Stimulated activated CD4-positive, alpha-beta T cell treated with anti-CD3 and anti-CD28 coated beads, Interleukin-2, amount 100 ng/mL, for 4 hours (primary cell): Measurements from ENCODE around the gene DBN1.
A peak's percentile ranks its signal among the peaks of the same experiment; 100 is the strongest.

Source experiments
- DNase-seq: peaks from one replicate; pipeline ENCODE4 v3.0.0-alpha.2; 2020; ENCODE audit warnings: low read depth

DBN1 gene

DNA sequence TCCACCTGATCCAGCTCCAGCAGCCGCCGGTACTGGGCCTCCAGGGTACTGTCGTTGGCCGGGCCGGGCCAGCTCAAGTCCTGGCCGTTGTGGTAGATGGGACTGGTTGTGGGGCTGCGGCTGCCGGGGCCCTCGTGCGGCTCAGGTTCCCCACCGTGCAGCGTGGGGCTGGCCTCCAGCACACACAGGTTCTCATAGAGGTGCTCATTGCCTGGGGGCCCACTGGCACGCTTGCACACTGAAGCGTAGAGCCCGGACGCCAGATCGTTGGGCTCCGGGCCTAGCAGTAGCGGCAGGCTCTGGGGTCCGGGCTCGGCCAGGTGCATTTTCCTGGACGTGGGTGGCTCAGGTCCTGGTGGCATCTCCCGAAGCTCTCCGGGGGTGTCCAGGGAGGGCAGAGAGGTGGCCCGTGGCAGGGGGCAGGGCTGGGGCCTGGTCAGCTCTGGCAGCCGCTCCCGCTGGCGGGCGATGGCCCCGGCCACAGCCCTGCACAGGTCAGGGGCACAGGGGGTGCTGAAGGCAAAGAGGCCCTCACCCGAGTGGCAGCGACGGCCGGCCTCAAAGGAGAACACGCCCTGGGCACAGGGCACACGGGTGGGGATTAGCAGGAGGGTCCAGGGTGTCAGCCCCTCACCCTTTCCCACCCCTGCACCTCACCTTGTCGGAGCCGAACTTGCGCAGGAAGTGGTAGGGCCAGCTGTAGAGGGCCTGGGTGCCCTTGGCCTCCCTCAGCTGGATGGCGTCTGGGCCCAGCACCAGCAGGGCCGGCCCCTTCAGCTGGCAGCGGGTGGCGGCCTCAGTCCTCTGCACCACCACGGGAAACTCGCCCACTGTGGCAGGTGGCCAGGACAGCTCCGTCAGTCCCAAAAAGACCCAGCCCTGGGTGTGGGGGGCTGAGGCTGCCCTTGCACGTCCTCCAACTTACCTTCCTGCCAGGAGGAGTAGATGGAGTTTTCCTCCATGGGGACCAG is 30.9 kb upstream of the DBN1 start:
- DNase-seq, result no peak

DNA sequence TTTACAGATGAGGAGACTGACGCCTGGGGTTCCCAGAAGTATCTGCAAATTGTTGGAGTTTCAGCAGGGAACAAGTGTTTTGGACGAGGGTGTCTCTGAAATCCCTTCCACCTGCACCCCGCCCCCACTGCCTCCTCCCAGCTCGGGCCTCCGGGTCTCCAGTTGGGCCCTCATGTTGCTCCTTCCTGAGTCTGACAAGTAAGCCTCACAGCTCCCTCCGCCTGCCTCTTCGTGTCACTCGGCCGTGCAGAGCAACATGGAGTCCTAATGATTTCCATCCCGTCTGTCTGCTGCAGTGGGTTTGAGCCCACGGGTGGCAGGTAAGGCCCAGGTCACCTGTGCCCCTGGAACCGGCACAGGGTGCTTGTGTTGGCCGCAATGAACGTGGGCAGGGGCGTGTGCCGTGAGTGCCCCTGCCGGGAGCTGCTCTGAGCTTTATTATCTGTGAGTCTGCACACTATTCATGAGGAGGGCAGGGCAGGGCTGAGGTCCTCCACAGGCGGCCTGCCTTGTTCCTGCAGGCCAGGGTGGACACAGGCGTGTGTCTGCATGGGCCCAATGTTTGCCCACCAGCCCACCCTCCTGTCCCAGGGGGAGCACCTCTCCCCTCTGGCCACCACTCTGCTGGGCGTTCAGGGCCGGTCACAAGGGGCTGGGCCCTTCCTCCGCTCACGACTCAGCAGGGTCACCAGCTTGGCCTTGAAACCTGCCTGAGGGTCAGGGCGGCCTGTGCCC is 30.1 kb upstream of the DBN1 start:
- no peak for DNase-seq

DNA sequence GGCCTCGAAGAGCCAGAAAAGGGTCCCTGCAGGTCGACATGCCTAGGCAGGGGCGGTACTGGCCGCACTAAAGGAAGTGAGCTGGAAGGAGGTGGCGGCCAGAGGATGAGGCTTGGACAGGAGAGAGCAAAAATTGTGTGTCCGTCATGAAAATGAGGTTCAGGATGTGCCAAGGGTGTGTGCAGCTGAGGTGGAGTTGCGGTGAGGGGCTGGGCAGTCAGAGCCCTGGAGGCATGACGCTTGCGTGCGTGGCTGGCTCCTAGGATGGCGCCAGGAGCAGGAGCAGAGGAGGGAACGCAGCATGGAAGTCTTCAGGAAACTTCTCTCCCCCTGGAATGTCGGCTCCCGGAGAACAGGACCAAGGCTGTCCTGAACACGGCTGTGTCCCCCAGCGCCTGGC is 29.5 kb upstream of the DBN1 start:
- DNase-seq, result no peak

DNA sequence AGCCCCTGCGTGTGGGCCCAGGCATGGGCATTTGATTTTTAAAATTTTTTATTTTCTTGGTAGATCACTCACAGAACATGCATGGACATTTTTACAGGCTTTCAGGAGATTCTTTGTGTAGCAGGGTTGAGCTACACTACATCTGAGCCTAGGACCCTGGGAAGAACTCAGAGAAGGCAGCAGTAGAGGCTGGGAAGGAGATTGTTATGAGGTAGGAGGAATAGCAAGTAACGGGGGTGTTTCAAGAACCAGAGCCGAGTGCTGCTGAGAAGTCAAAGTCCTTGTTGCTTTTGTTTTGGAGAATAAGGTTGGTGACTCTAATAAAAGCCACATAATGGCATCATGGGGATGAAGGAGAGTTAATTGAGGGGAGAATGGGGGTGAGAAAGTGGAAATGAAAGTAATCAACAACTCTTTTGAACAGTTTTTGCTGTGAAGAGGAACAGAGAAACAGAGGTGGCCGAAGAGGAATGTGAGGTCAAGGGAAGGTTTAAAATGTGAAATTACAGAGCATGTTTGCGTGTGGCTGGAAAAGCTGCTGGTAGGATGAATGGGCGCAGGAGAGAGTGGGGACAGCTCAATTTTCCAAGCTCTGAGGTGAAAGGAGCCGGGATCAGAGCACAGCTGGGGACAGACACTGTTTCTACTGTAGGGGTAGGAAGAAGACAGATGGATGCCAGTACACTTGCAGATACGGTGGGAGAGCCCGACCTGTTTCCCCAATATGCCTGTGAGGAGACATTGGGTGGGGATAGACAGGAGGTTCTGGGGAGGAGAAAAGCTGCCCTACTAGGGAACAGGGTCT is 28.6 kb upstream of the DBN1 start:
- DNase-seq, result no peak

DNA sequence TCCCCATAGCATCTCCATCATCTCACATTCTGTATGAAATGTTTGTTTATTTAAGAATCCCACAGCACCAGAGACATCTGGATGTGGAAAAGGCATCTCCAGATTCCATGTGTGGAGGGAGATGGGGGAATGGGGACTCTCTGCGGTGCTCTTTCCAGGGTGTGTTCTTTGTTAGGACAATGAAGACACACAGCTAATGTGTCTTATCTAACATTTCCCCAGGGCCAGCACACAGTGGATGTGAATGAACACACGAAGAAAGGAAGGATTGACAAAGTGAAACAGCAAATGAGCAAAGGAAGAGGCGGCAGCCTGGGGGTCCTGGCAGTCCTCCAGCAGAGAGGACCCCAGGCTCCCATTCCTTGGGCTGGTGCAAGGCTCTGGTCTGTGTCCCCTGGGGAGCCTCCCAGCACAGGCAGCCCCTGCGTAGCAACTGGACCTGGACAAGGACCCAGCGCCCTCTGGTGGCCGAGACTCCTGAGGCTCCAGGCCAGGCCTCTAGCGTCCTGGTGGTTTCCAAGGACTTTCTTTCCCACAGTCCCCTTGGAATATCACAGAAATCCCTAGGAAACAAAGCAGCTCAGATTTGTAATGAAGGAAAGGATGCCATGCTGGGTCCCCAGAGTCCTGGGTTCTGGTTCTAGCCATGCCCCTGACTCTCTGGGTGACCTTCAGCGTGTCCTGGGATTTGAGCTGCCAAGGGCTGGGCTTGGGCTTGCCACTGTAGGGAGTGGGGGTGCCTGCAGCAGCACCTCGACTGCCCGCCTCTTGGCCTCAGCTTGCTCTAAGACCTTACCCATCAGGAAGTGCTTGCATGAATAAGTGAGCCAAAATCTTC is 27.5 kb upstream of the DBN1 start:
- DNase-seq, result peak; percentile 74

DNA sequence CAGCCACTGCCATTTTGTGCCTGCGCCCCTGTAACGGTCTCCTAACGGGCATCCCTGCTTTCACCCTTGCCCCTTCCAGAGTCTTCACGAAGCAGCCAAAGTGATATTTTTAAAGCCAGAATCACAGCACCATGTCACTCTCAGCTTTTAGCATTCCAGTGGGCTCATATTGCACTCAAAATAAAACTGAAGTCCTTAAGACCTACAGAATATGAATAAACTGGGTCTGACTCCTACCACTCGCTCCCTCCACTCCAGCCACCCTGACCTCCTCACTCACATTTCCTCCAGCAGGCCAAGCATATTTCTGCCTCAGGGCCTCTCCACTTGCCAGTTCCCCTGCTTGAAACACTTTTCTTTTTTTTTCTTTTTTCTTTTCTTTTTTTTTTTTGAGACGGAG is 26.4 kb upstream of the DBN1 start:
- no peak for DNase-seq

DNA sequence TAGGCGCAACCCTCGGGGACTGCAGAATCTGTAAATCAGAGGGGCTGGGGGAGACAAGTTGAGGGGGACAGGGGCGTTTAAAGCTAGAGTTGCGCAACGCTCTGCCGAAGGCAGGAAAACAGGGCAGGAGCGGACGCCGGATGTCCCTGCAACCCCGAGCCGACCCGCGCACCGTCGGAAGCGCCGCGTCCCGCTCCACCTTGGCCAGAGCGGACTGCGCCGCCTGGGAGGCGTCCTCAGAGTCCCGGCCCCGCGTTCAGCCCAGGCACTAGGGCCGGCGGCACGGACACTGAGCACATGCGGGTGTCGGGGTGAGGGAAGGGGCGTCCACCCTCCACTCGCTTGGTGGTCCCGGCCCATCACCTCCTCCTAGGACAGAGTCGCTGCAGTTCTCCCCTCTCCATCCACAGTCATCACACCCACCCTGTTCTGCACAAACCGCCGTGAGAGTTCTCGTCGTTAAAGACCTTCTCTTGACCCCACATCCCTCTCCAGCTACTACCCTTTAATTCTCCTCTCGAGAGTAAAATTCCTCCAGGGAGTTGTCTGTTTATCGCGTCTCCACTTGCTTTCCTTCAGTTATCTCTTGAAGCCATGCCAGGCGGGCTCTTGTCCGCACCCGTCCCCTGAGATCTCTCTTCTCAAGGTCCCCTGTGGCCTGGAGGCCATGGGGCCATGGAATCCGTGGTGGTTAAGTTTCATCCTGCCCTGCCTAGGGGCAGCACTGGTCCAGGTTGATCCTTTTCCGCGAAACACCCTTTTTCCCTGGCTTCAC is 24.8 kb upstream of the DBN1 start:
- DNase-seq, result no peak

DNA sequence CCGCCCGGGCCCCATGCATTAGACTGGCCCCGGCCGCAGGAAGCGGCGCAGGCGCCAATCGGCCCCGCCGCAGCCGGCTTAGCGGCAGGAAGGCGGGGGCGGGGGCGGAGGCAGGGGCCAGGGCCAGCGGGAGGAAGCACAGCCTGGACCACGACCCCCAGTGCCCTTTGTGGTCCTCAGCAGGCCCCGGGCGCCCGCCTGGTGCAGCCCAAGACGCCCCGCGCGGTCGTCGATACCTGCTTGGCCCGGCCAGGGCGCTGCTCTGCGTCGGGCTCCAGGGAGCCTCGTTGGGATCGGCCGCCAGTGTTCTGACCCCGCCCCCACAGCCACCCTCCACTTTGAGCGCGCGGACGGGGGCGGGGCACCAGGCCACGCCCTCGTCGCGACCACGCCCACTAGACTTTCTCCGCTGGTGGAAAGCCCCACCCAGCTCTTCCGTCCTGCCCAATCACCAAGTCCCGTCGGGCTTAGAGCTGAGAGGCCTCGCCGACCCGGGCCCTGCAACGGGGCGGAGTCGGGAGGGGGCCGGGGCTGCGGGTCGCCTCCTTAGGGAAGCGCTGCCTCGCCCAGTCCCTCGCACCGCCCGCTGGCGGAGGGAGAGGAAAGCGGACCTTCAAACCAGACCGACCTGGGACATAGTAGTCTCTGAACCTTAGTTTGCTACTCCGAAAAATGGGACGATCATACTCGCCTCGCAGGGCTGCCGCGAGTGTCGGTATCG is 24.0 kb upstream of the DBN1 start, which contains the start of gene PDLIM7:
TSS of gene PDLIM7 (minus strand) at position 313 of the 721 bp plus-strand sequence. CDS start 1,092 bp downstream, outside the sequence.
- peak; percentile 88 for DNase-seq

DNA sequence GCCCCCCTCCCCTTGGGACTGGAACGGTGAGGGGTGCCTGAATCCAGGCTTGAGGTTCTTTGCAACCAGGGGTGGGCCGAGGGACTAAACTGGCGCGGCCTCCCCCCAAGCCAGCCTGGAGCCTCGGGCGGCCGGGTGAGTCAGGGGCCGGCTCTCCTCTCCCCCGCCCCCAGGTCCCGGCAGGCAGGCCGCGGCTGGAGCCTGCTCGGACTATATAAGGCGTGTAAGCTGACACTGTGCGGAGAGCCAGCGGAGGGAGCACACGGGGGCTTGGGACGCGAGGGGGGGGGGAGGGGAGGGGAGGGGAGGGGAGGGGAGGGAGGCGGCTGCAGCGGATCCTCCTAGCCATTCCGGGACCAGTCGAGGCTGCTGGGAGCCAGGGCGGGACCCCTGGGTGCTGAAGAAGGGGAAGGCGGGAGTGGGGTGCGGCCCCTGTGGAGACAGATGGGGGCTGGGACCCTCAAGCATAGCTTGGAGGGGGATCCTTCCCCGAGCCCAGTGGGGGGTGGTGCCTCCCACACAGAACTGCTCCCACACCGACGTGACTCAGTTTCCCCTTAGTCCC is 23.4 kb upstream of the DBN1 start:
- no peak for DNase-seq

DNA sequence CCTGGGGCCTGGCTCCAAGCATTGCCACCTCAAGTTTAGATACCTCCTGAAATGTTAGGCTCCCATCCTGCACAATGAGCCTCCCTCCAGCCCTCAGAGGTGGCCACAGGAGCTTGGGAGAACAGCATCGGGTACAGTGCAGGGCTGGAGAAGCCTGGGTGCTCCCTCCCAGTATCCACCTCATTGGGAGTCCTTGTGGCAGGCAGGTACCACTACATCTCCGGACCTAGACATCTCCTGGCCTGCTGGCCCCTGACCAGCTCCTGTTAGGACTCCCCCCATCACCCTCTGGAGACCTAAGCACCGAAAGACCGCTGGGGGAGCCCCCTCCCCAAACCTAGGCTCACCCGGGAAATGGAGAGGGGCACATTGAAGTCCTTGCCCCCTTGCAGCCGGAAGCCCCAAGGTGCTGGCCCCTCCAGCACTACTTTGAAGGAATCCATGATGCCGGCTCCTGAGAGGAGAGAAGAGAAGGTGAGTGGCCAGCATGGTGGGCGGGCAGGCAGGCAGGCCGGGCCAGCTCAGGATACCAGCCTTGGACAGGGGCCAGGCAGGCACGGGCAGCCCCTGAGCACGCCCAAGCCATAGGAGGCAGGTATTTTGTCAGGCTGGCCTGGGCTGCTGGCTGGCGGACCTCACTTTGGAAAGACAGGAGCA is 22.8 kb upstream of the DBN1 start:
- no peak for DNase-seq

DNA sequence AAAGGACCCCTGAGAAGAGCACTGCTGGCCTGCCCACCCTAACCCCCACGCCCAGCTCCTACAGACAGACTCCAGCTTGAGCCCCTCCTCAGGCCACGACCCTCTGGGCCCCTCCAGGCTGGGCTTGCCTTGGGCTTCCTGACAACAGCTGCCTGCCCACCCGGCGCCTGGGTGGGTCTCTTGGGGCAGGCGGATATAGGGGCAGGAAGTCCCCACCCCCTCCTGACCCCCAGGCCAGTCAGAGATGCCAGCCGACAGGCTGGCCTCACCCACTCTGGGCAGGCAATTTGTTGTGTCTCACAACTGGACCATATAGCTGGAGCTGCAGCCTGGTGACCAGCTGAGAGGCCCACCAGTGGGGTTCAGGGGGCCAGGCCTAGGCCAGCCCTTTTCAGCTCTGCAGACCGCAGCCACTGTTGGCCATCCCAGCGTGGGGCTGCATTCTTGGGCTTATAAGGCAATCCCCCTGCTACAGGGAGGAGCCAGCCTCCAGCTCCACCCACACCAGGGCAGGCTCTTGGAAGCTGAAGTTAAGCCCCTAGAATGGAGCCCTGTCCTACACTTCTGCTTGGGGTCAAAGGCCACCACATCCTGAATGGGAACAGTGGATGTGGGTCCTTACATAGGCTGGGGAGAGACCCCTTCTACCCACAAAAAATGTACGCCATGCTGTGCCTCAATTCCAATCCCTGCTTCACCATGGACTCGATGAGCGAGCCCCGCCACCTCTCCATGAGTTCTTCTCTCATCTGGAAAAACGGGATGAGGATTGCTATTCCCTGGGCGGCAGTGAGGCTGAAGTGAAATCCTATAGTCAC is 22.0 kb upstream of the DBN1 start:
- DNase-seq, result no peak

DNA sequence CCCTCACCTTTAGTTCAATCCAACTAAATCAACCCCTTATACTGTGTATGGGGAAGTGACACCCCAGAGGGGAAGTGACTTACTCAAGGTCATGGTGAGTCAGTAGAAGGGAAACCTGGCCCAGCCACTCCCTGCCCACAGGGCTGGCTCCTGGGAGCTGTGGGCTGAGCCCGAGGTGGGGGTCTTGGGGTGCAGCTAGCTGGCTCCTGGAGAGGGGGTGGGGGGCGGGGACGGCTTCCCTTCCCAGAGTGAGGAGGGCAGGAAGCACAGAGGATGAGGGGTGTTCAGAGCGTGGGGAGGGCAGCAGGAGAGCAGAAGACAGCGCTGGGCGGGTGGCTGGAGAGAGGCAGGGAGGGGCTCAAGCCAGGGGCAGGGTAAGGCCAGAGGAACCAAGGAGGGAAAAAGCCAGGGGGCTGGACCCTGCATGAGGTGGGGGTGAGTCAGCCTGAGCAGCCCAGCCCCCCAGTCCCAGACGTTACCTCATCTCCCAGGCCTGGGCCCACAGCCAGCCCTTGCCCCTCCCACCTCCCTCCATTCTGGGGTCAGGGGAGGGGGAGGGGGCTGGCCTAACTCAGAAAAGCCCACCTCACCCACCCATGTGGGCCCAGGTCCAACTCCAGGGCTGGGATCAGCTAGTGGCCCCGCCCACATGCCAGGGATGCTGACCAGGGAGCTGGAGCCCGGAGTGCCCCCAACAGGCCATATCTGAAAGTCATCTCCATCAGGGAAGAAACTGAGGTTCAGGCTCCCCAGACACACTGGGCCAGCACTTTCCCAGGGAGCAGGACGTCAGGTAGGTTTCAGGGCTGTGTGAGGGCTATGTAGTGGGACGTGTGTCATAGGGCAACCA is 21.1 kb upstream of the DBN1 start:
- no peak for DNase-seq

DNA sequence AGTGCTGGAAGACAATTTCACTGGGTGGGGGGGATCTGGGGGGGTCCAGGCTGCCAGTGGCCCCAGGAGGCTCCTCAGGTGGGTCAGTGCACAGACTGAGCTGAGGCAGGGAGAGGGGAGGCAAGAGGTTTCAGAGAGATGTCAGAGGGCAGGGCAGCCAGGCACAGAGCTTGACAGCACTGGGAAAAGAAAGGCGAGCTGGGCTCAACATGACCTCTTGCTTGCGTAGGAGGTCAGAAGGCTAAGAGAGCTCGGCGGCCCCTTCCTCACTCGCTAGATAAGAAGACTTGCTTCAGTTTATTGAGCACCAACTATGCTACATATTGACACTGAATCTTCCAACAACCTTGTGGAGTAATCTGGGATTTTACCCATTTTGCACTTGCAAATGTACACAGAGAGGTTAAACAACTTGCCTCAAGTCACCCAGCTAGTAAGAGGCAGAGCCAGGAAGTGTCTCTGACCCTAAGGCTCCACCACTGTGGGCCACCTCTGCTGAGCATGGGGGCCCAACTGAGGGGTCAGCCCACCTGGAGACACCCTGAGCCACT is 20.4 kb upstream of the DBN1 start:
- no peak for DNase-seq

DNA sequence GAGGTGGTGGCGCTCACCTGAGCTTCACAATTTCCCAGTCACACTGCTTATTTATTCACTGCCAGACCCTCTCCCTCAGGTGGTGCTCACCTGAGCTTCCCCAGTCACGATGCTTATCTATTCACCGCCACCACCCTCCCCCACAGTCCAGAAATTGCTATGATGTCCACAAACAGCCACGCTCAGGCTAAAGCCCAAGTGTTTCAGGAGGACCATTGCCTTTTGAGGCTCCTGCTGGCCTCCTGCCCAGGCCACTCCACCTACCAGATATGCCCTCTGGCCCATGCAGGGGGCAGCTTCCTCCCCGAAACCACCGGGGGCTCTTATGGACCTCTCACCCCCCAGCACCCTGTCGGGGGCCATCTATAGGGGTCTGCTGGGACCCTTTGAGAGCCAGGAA is 19.4 kb upstream of the DBN1 start:
- DNase-seq, result no peak

DNA sequence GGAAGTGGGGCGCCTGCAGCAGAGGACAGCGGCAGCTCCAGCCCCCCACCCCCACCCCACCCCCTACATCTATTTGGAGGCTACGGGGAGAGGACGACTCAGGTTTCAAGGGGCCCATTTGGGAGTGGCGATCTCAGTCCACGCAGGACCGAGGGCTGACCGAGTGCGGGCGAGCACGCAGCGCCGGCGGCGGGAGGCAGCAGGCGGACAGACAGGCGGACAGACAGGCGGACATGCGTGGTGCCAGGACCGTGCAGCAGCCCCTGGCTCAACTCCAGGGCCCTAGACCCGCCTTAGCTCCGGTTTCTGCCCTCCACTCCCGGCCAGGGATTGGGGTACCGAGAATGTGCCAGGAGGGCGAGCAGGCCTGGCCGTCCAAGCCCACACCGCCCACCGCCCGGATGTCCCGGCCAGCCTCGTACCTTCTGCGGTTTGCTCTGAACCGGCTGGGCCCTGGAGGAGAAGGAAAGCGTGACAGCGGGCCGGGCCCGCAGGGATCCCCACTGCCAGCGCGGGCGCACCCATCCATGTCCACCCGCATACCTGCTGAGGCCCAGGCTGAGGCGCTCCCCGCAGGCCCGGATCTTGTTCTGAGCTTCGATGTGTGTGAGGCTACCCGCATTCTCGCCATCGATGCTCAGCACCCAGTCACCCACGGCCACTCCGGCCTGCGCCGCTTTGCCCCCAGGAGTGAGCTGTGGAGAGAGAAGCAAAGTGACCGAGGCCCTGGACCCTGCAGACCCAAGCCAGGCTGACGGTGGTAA is 18.7 kb upstream of the DBN1 start:
- DNase-seq, result no peak

DNA sequence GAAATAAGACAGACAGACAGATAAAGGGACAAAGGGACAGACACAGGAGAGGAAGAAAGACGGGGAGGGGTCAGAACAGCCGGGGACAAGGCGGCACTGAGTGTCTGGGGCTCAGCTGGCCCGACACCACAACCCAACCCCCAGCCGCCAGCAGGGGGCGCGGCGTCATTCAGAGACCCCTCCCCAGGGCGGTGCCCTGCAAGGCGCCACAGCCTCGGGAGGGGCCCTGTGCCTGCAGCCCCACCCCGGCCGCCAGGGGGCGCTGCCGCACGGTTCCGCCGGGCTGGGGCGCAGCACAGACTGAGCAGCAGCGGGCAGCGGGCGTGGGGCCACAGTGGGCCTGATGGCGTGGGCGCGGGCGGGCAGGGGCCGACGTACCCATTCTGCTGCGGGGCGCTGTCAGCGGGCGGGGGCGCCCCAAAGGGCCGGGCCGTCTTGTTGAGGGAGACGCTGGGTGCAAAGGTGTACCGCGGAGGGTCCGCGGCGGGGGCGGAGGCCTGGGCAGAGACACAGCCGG is 18.1 kb upstream of the DBN1 start:
- no peak for DNase-seq
